Stimulated activated CD8-positive, alpha-beta memory T cell treated with anti-CD3 and anti-CD28 coated beads, Interleukin-2, amount 100 ng/mL, for 1 hour (primary cell): ENCODE results near the gene KCNN1.
A peak's percentile ranks its signal among the peaks of the same experiment; 100 is the strongest.
"Not testable (repeated sequence)": the region's sequence is repeated elsewhere in the genome, so short reads cannot be mapped to it uniquely, and the experiment has no call there.

Source experiments
- DNase-seq, 2 donors: peaks; one replicate each; pipeline ENCODE4 v3.0.0-alpha.2; 2020; ENCODE audit warnings: low read depth in 2 of 2

Gene KCNN1

GRCh38 chr19:17969096-17969792 lies 2.3 kb downstream of the KCNN1 start:
- DNase-seq: no peak

GRCh38 chr19:17972230-17972629 lies 5.3 kb downstream of the KCNN1 start:
- no peak for DNase-seq

GRCh38 chr19:17973759-17974158 lies 6.9 kb downstream of the KCNN1 start:
- DNase-seq: no peak

- DNase-seq: no peak
These were observed 7.6 kb downstream of the KCNN1 start for GRCh38 chr19:17974551-17974950.

GRCh38 chr19:17975032-17975431 lies 8.1 kb downstream of the KCNN1 start:
- no peak for DNase-seq

- no peak for DNase-seq
These were observed 10.1 kb downstream of the KCNN1 start for GRCh38 chr19:17977021-17977420.

- no peak for DNase-seq
These were observed 10.6 kb downstream of the KCNN1 start for GRCh38 chr19:17977488-17977887.

- DNase-seq: no peak
These were observed 14.7 kb downstream of the KCNN1 start for GRCh38 chr19:17981611-17982010.

GRCh38 chr19:17982430-17982829 lies 15.5 kb downstream of the KCNN1 start:
- DNase-seq: no peak

- no peak for DNase-seq
These were observed 18.3 kb downstream of the KCNN1 start for GRCh38 chr19:17985037-17985818.

- DNase-seq: not testable (repeated sequence)
These were observed 19.7 kb downstream of the KCNN1 start for GRCh38 chr19:17986569-17986968.

- DNase-seq: no peak
These were observed 21.3 kb downstream of the KCNN1 start for GRCh38 chr19:17988161-17988560.

GRCh38 chr19:17989425-17990094 lies 22.7 kb downstream of the KCNN1 start:
- no peak for DNase-seq

- DNase-seq: no peak
These were observed 26.3 kb downstream of the KCNN1 start for GRCh38 chr19:17993076-17993813.

GRCh38 chr19:17996826-17997316 lies 30.0 kb downstream of the KCNN1 start:
- DNase-seq: peak; percentile 78 to 81

- no peak for DNase-seq
These were observed 31.3 kb downstream of the KCNN1 start for GRCh38 chr19:17997969-17998826.

- DNase-seq: no peak
These were observed 31.9 kb downstream of the KCNN1 start for GRCh38 chr19:17998827-17999150.

- no peak for DNase-seq
These were observed 33.0 kb downstream of the KCNN1 start for GRCh38 chr19:17999684-18000479.

GRCh38 chr19:18000480-18000914 lies 33.6 kb downstream of the KCNN1 start:
- DNase-seq: no peak
